Measurements from ENCODE around the gene CAMKK1. TPM values are rescaled to one million over a fixed set of nuclear protein-coding genes. Genes with fewer than 3 reads are reported as not detected.

The CAMKK1 gene
- total and polyA plus RNA-seq, 2 experiments from 2014 or later = 4.3 to 7.1 TPM

GRCh38 chr17:3927628-3928340 is 34.9 kb upstream of the CAMKK1 start:
- Histone ChIP-seq H3K36me3 (ENCODE audit: insufficient read depth) (no peaks in the 10 kb centered on the region), H3K4me3 (no peak overlapping the region), H2AFZ (no peak overlapping the region), H3F3A (replicated peaks; ENCODE audit: low read depth) (no peaks in the 10 kb centered on the region), H3K79me2 (replicated peaks; ENCODE audit: insufficient read depth) (no peaks in the 10 kb centered on the region), H3K4me1 (ENCODE audit: insufficient read depth) (no peaks in the 10 kb centered on the region), H3K9me2 (ENCODE audit: insufficient read depth) (no peaks in the 10 kb centered on the region), H3K4me2 (no peak overlapping the region), H4K20me1 (replicated peaks; ENCODE audit: insufficient read depth) (no peaks in the 10 kb centered on the region), H3K27me3 (ENCODE audit: insufficient read depth) (no peaks in the 10 kb centered on the region), H3K27ac (ENCODE audit: low read depth) (no peak overlapping the region)
- ATAC-seq (no peak), DNase-seq (ENCODE audit: low spot score) (no peak)
- peaks cover 8% of the 10 kb centered on the region for H3K27me3 Mint-ChIP-seq (ENCODE audit: insufficient read depth, low read depth, poor library complexity)
- TF ChIP-seq EZH2 (IDR thresholded peaks at IDR 0.05; ENCODE audit: low read depth, unreplicated experiment) (no peak), NANOG (IDR thresholded peaks at IDR 0.05; ENCODE audit: borderline replicate concordance) (no peak), ZNF331 (CRISPR knock-in tag; IDR thresholded peaks at IDR 0.05; ENCODE audit: low read depth) (no peak), CREB1 (CRISPR knock-in tag; IDR thresholded peaks at IDR 0.05; ENCODE audit: low read depth) (no peak), REST (IDR thresholded peaks at IDR 0.05; ENCODE audit: unreplicated experiment) (no peak), EZH2phosphoT487 (IDR thresholded peaks at IDR 0.05; ENCODE audit: unreplicated experiment) (no peak)
- TF ChIP-seq, protein P1, sequence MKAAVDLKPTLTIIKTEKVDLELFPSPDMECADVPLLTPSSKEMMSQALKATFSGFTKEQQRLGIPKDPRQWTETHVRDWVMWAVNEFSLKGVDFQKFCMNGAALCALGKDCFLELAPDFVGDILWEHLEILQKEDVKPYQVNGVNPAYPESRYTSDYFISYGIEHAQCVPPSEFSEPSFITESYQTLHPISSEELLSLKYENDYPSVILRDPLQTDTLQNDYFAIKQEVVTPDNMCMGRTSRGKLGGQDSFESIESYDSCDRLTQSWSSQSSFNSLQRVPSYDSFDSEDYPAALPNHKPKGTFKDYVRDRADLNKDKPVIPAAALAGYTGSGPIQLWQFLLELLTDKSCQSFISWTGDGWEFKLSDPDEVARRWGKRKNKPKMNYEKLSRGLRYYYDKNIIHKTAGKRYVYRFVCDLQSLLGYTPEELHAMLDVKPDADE (IDR thresholded peaks at IDR 0.05) = no peak
- no peak overlapping the region; the same call in 1 of the 2 replicates for H3K27ac Mint-ChIP-seq
- no peaks in the 10 kb centered on the region for H3K9me3 Mint-ChIP-seq
- no peak overlapping the region for H3K4me3 Mint-ChIP-seq
- peaks cover 13% of the 10 kb centered on the region for H3K4me1 Mint-ChIP-seq
- peaks cover 4% of the 10 kb centered on the region; the same call in 1 of the 3 replicates for H3K36me3 Mint-ChIP-seq (ENCODE audit: low read depth)

DNA sequence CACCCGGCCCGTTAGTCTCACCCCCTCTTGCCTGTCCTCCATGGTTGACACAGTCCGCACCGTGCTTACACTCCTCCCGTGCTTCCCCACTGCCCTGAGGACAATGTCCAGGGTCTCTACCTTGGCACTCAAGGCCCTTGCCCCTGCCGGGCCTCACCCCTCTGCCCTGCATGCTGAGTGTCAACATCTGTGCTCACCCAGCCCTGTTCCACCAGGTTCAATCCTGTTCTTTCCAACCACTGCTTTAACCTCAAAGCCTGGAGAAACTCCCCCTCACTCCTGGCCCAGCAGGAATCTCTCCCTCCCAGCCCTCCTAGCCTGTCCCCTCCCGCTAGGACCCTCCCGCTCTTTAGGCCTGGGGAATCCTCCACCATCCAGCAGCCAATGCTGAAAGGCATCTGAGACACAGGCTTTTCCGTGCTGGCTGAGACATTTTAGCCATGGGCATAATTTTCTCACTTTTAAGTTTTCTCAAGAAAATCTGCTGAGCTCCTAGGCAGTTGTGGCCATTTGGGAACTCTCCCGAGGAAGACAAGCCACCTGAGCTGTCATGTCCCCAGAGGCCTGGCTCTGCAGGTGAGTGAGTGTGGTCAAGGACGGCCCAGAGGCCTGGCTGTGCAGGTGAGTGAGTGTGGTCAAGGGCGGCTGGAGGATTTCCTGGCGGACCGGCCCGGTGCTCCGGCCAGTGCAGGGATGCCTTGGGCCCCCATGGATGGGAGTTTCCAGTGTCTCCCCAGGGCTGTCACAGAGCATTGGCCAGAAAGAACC is 34.2 kb upstream of the CAMKK1 start:
- H3K9me2 ChIP-seq (ENCODE audit: insufficient read depth) = no peaks in the 10 kb centered on the region
- H3K4me2 ChIP-seq = no peak overlapping the region
- DNase-seq (ENCODE audit: low spot score) = no peak
- Mint-ChIP-seq H3K9me3 (no peaks in the 10 kb centered on the region), H3K36me3 (ENCODE audit: low read depth) (peaks cover 4% of the 10 kb centered on the region; the same call in 1 of the 3 replicates), H3K27ac (no peak overlapping the region), H3K4me1 (peaks cover 13% of the 10 kb centered on the region), H3K27me3 (ENCODE audit: insufficient read depth, low read depth, poor library complexity) (peaks cover 10% of the 10 kb centered on the region), H3K4me3 (no peak overlapping the region)
- H3F3A ChIP-seq (replicated peaks; ENCODE audit: low read depth) = no peaks in the 10 kb centered on the region
- no peaks in the 10 kb centered on the region for H4K20me1 ChIP-seq (replicated peaks; ENCODE audit: insufficient read depth)
- no peaks in the 10 kb centered on the region for H3K4me1 ChIP-seq (ENCODE audit: insufficient read depth)
- H3K36me3 ChIP-seq (ENCODE audit: insufficient read depth) = no peaks in the 10 kb centered on the region
- no peaks in the 10 kb centered on the region for H3K27me3 ChIP-seq (ENCODE audit: insufficient read depth)
- no peak overlapping the region for H2AFZ ChIP-seq
- ATAC-seq = no peak; the same call in 2 of the 3 replicates
- H3K79me2 ChIP-seq (replicated peaks; ENCODE audit: insufficient read depth) = no peaks in the 10 kb centered on the region
- H3K4me3 ChIP-seq = no peak overlapping the region
- no peak overlapping the region for H3K27ac ChIP-seq (ENCODE audit: low read depth)
- TF ChIP-seq, protein P2, sequence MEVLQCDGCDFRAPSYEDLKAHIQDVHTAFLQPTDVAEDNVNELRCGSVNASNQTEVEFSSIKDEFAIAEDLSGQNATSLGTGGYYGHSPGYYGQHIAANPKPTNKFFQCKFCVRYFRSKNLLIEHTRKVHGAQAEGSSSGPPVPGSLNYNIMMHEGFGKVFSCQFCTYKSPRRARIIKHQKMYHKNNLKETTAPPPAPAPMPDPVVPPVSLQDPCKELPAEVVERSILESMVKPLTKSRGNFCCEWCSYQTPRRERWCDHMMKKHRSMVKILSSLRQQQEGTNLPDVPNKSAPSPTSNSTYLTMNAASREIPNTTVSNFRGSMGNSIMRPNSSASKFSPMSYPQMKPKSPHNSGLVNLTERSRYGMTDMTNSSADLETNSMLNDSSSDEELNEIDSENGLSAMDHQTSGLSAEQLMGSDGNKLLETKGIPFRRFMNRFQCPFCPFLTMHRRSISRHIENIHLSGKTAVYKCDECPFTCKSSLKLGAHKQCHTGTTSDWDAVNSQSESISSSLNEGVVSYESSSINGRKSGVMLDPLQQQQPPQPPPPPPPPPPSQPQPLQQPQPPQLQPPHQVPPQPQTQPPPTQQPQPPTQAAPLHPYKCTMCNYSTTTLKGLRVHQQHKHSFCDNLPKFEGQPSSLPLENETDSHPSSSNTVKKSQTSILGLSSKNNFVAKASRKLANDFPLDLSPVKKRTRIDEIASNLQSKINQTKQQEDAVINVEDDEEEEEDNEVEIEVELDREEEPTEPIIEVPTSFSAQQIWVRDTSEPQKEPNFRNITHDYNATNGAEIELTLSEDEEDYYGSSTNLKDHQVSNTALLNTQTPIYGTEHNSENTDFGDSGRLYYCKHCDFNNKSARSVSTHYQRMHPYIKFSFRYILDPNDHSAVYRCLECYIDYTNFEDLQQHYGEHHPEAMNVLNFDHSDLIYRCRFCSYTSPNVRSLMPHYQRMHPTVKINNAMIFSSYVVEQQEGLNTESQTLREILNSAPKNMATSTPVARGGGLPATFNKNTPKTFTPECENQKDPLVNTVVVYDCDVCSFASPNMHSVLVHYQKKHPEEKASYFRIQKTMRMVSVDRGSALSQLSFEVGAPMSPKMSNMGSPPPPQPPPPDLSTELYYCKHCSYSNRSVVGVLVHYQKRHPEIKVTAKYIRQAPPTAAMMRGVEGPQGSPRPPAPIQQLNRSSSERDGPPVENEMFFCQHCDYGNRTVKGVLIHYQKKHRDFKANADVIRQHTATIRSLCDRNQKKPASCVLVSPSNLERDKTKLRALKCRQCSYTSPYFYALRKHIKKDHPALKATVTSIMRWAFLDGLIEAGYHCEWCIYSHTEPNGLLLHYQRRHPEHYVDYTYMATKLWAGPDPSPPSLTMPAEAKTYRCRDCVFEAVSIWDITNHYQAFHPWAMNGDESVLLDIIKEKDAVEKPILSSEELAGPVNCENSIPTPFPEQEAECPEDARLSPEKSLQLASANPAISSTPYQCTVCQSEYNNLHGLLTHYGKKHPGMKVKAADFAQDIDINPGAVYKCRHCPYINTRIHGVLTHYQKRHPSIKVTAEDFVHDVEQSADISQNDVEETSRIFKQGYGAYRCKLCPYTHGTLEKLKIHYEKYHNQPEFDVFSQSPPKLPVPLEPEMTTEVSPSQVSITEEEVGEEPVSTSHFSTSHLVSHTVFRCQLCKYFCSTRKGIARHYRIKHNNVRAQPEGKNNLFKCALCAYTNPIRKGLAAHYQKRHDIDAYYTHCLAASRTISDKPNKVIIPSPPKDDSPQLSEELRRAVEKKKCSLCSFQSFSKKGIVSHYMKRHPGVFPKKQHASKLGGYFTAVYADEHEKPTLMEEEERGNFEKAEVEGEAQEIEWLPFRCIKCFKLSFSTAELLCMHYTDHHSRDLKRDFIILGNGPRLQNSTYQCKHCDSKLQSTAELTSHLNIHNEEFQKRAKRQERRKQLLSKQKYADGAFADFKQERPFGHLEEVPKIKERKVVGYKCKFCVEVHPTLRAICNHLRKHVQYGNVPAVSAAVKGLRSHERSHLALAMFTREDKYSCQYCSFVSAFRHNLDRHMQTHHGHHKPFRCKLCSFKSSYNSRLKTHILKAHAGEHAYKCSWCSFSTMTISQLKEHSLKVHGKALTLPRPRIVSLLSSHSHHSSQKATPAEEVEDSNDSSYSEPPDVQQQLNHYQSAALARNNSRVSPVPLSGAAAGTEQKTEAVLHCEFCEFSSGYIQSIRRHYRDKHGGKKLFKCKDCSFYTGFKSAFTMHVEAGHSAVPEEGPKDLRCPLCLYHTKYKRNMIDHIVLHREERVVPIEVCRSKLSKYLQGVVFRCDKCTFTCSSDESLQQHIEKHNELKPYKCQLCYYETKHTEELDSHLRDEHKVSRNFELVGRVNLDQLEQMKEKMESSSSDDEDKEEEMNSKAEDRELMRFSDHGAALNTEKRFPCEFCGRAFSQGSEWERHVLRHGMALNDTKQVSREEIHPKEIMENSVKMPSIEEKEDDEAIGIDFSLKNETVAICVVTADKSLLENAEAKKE (CRISPR knock-in tag; IDR thresholded peaks at IDR 0.05) = no peak

Data from GM23338 (cell line).